SK-N-SH treated with all-trans-retinoic acid at 6 μM for 48 hours (cell line): ENCODE results near the gene RAB3IL1.

ENCODE experiments used
- ATAC-seq: fragments of 200-7000 bp; cut with Tn5 transposase; 3 replicates; pipeline ENCODE4 v1.9.1; 2020; ENCODE audit warnings: mild to moderate bottlenecking, moderate library complexity
- BACH2 ChIP-seq: fragments of 250-450 bp; sonication (Bioruptor Pico); IDR thresholded peaks from 2 replicates; pipeline ENCODE4 v1.9.0; 2021; ENCODE audit warnings: mild to moderate bottlenecking, borderline replicate concordance
- CSDC2 ChIP-seq: fragments of 250-450 bp; sonication (Bioruptor Pico); IDR thresholded peaks from 2 replicates; pipeline ENCODE4 v1.5.0; 2020; ENCODE audit warnings: mild to moderate bottlenecking, moderate library complexity
- ESRRG ChIP-seq: fragments of 250-450 bp; sonication (Bioruptor Pico); IDR thresholded peaks from 2 replicates; pipeline ENCODE4 v1.6.1; 2021; ENCODE audit warnings: mild to moderate bottlenecking
- GLIS3 ChIP-seq: fragments of 250-450 bp; sonication (Bioruptor Pico); IDR thresholded peaks from 2 replicates; pipeline ENCODE4 v1.5.0; 2020; ENCODE audit warnings: mild to moderate bottlenecking, moderate library complexity
- ISL1 ChIP-seq: fragments of 250-450 bp; sonication (Bioruptor Pico); IDR thresholded peaks from 2 replicates; pipeline ENCODE4 v2.1.2; 2022; ENCODE audit warnings: mild to moderate bottlenecking, moderate library complexity
- OSR1 ChIP-seq: fragments of 250-450 bp; sonication (Bioruptor Pico); IDR thresholded peaks from 2 replicates; pipeline ENCODE4 v1.8.0; 2022; ENCODE audit warnings: moderate library complexity, mild to moderate bottlenecking, inconsistent platforms
- PPARA ChIP-seq: fragments of 250-450 bp; sonication (Bioruptor Pico); IDR thresholded peaks from 2 replicates; pipeline ENCODE4 v1.5.0; 2020; ENCODE audit warnings: mild to moderate bottlenecking, borderline replicate concordance
- RARB ChIP-seq: fragments of 250-450 bp; sonication (Bioruptor Pico); IDR thresholded peaks from 2 replicates; pipeline ENCODE4 v1.8.0; 2021; ENCODE audit warnings: mild to moderate bottlenecking, moderate library complexity
- SNAI2 ChIP-seq: fragments of 250-450 bp; sonication (Bioruptor Pico); IDR thresholded peaks from 2 replicates; pipeline ENCODE4 v1.5.0; 2020; ENCODE audit warnings: mild to moderate bottlenecking, moderate library complexity
- TCF4 ChIP-seq: fragments of 250-450 bp; sonication (Bioruptor Pico); IDR thresholded peaks from 2 replicates; pipeline ENCODE4 v1.8.0; 2021; ENCODE audit warnings: mild to moderate bottlenecking, moderate library complexity, borderline replicate concordance
- TOX ChIP-seq: fragments of 250-450 bp; sonication (Bioruptor Pico); IDR thresholded peaks from 2 replicates; pipeline ENCODE4 v1.8.0; 2021; ENCODE audit warnings: mild to moderate bottlenecking, moderate library complexity, borderline replicate concordance
- ZFP3 ChIP-seq: fragments of 250-450 bp; sonication (Bioruptor Pico); IDR thresholded peaks from 2 replicates; pipeline ENCODE4 v1.5.0; 2020; ENCODE audit warnings: mild to moderate bottlenecking, moderate library complexity
- ZFP30 ChIP-seq: fragments of 450-650 bp; formaldehyde crosslinking; IDR thresholded peaks from 2 replicates; pipeline ENCODE4 v1.5.0; 2022; ENCODE audit warnings: mild to moderate bottlenecking, moderate library complexity
- ZNF565 ChIP-seq: fragments of 450-650 bp; formaldehyde crosslinking; conservative IDR thresholded peaks from 2 replicates; pipeline ENCODE4 v1.5.0; 2020; ENCODE audit warnings: low read depth, mild to moderate bottlenecking, moderate library complexity
- ZNF70 ChIP-seq: fragments of 450-650 bp; formaldehyde crosslinking; IDR thresholded peaks from 2 replicates; pipeline ENCODE4 v1.5.0; 2020; ENCODE audit warnings: mild to moderate bottlenecking, moderate library complexity
- ZNF8 ChIP-seq: fragments of 450-650 bp; formaldehyde crosslinking; IDR thresholded peaks from 2 replicates; pipeline ENCODE4 v1.5.0; 2020; ENCODE audit warnings: mild to moderate bottlenecking, moderate library complexity
- TF ChIP-seq, protein P1 (sequence below): fragments of 250-450 bp; sonication (Bioruptor Pico); IDR thresholded peaks from 2 replicates; pipeline ENCODE4 v1.5.0; 2020; ENCODE audit warnings: mild to moderate bottlenecking, moderate library complexity
- TF ChIP-seq, protein P2 (sequence below): fragments of 250-450 bp; sonication (Bioruptor Pico); IDR thresholded peaks from 2 replicates; pipeline ENCODE4 v1.8.0; 2020; ENCODE audit warnings: mild to moderate bottlenecking, moderate library complexity, borderline replicate concordance
- TF ChIP-seq, protein P3 (sequence below): fragments of 250-450 bp; sonication (Bioruptor Pico); IDR thresholded peaks from 2 replicates; pipeline ENCODE4 v1.8.0; 2021; ENCODE audit warnings: low read depth, mild to moderate bottlenecking, moderate library complexity, borderline replicate concordance
- TF ChIP-seq, protein P4 (sequence below): fragments of 250-450 bp; sonication (Bioruptor Pico); IDR thresholded peaks from 2 replicates; pipeline ENCODE4 v1.5.1; 2020; ENCODE audit warnings: low read depth, mild to moderate bottlenecking, moderate library complexity

Gene RAB3IL1

DNA sequence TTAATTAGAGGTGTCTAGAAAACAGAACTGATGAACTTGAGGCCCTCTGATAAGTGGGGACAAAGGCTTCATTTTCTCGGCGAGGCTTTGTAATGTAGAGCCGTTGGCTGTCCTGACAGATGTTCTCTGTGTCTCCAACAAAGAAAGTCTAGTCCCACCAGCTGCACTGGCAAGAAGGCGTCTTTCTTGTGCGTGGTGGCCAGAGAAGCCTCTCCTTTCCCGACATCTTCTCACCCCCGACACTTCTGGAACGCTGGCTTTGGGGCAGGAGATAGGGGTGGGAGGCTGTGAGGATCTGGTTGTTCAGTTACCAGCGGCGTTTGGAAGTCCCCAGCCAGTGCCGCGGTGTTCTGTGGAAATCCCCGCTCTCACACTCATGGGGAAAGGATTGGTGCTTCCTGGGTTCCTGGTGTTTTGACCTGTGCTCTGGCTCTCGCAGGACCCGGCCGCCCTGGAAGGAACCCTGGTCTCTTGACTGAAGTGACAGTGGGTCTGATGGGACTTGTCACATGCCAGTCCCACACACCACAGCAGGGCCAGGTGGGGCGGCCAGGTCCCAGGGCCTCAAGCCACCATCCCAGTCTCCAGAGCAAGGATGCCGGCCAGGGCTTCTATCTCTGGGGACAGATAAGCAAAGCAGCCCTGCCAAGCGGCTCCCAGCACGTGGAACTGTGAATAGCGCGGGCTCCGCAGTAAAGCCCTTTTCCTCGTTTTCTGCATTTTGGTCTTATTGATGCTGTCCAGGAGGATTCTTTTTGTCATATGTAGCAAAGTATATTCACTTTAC, 66.1 kb downstream of the RAB3IL1 start:
- TF ChIP-seq SNAI2 (CRISPR knock-in tag) (no peak), CSDC2 (CRISPR knock-in tag) (no peak), ZNF70 (CRISPR knock-in tag) (no peak), OSR1 (CRISPR knock-in tag) (no peak), ISL1 (CRISPR knock-in tag) (no peak), ESRRG (CRISPR knock-in tag) (no peak), BACH2 (no peak), GLIS3 (no peak), PPARA (CRISPR knock-in tag) (no peak), ZFP30 (CRISPR knock-in tag) (no peak)
- TF ChIP-seq, protein P1, sequence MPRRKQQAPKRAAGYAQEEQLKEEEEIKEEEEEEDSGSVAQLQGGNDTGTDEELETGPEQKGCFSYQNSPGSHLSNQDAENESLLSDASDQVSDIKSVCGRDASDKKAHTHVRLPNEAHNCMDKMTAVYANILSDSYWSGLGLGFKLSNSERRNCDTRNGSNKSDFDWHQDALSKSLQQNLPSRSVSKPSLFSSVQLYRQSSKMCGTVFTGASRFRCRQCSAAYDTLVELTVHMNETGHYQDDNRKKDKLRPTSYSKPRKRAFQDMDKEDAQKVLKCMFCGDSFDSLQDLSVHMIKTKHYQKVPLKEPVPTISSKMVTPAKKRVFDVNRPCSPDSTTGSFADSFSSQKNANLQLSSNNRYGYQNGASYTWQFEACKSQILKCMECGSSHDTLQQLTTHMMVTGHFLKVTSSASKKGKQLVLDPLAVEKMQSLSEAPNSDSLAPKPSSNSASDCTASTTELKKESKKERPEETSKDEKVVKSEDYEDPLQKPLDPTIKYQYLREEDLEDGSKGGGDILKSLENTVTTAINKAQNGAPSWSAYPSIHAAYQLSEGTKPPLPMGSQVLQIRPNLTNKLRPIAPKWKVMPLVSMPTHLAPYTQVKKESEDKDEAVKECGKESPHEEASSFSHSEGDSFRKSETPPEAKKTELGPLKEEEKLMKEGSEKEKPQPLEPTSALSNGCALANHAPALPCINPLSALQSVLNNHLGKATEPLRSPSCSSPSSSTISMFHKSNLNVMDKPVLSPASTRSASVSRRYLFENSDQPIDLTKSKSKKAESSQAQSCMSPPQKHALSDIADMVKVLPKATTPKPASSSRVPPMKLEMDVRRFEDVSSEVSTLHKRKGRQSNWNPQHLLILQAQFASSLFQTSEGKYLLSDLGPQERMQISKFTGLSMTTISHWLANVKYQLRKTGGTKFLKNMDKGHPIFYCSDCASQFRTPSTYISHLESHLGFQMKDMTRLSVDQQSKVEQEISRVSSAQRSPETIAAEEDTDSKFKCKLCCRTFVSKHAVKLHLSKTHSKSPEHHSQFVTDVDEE (CRISPR knock-in tag), result no peak
- TF ChIP-seq, protein P2, sequence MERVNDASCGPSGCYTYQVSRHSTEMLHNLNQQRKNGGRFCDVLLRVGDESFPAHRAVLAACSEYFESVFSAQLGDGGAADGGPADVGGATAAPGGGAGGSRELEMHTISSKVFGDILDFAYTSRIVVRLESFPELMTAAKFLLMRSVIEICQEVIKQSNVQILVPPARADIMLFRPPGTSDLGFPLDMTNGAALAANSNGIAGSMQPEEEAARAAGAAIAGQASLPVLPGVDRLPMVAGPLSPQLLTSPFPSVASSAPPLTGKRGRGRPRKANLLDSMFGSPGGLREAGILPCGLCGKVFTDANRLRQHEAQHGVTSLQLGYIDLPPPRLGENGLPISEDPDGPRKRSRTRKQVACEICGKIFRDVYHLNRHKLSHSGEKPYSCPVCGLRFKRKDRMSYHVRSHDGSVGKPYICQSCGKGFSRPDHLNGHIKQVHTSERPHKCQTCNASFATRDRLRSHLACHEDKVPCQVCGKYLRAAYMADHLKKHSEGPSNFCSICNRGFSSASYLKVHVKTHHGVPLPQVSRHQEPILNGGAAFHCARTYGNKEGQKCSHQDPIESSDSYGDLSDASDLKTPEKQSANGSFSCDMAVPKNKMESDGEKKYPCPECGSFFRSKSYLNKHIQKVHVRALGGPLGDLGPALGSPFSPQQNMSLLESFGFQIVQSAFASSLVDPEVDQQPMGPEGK, result no peak
- TF ChIP-seq, all 23 proteins: peak for 0
- no peak for ATAC-seq

DNA sequence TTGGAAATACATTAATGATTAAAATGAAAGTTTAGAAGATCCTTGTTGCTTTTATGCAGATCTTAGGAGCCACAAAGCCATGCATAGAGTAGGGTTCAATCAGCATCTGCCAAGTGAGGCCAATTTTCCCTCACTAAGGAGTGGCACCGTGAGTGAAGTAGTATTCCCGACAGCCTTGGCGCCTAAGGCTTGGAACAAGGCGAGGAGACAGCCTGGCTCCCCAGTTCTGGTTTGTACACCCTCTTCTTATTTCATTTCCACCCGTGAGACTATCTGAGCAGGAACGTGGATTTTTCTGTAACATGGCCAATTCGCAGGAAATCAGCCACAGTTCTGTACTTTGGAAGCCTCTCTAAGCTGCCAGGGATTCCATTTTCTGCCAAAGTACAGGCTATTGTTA, 66.7 kb downstream of the RAB3IL1 start:
- ATAC-seq, result no peak
- TF ChIP-seq, protein P3, sequence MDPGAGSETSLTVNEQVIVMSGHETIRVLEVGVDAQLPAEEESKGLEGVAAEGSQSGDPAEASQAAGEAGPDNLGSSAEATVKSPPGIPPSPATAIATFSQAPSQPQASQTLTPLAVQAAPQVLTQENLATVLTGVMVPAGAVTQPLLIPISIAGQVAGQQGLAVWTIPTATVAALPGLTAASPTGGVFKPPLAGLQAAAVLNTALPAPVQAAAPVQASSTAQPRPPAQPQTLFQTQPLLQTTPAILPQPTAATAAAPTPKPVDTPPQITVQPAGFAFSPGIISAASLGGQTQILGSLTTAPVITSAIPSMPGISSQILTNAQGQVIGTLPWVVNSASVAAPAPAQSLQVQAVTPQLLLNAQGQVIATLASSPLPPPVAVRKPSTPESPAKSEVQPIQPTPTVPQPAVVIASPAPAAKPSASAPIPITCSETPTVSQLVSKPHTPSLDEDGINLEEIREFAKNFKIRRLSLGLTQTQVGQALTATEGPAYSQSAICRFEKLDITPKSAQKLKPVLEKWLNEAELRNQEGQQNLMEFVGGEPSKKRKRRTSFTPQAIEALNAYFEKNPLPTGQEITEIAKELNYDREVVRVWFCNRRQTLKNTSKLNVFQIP (CRISPR knock-in tag), result no peak
- no peak for TF ChIP-seq PPARA (CRISPR knock-in tag)
- no peak for TF ChIP-seq ZNF8
- no peak for TF ChIP-seq ESRRG (CRISPR knock-in tag)
- TF ChIP-seq TOX, result no peak
- TF ChIP-seq, protein P2, result no peak
- TF ChIP-seq, all 23 proteins: peak for 0

DNA sequence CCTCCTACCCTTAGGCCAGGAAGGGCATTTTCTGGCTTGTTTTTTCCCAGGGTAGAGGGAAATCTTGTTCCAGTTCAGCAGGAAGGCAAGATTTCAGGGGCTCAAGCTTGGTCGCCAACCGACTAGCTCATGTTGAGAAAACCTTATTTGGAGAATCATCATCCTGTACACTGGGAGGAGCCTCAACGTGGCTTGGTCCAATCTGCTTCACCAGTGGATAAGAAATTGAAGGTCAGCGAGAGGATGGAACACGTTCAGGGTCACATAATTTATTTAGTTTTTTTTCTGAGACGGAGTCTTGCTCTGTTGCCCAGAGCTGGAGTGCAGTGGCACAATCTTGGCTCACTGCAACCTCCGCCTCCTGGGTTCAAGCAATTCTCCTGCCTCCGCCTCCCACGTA, 68.7 kb downstream of the RAB3IL1 start:
- TF ChIP-seq ISL1 (CRISPR knock-in tag) (no peak), ZNF70 (CRISPR knock-in tag) (no peak)
- TF ChIP-seq, protein P4, sequence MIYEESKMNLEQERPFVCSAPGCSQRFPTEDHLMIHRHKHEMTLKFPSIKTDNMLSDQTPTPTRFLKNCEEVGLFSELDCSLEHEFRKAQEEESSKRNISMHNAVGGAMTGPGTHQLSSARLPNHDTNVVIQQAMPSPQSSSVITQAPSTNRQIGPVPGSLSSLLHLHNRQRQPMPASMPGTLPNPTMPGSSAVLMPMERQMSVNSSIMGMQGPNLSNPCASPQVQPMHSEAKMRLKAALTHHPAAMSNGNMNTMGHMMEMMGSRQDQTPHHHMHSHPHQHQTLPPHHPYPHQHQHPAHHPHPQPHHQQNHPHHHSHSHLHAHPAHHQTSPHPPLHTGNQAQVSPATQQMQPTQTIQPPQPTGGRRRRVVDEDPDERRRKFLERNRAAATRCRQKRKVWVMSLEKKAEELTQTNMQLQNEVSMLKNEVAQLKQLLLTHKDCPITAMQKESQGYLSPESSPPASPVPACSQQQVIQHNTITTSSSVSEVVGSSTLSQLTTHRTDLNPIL, result no peak
- no peak for ATAC-seq

DNA sequence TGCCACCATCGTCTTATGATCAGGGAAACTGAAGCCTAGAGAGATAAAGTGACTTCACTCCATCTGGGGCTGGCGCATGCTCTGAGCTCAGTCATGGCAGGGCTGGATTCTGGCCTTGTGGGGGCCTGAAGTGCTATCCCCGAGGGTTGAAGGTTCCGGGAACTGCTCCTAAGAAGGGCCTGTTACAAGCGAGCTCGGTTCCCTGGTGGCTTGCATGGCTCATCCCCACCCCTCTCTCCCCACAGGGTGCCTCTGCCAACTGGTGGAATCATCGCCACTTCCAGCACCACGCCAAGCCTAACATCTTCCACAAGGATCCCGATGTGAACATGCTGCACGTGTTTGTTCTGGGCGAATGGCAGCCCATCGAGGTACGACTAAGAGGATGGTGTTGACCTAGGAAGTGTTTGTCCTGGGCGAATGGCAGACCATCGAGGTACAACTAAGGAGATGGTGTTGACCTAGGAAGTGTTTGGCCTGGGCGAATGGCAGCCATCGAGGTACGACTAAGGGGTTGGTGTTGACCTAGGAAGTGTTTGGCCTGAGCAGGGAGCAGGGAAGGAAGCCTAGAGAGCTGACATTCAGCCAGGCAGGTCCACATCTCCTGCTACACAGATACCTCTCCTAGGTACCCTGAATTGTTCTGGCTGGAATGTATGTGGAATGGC, 69.3 kb downstream of the RAB3IL1 start:
- ATAC-seq, result no peak
- TF ChIP-seq ZNF8 (no peak), BACH2 (no peak), OSR1 (CRISPR knock-in tag) (no peak), ZNF565 (no peak), ZFP3 (CRISPR knock-in tag) (no peak), RARB (CRISPR knock-in tag) (no peak), SNAI2 (CRISPR knock-in tag) (no peak), TCF4 (no peak), CSDC2 (CRISPR knock-in tag) (no peak), ISL1 (CRISPR knock-in tag) (no peak)
- TF ChIP-seq, protein P1 (CRISPR knock-in tag), result no peak
- TF ChIP-seq, protein P4, result no peak
